Parathyroid adenoma (tissue), 2 donors: ENCODE data around the gene HEXB.

ENCODE experiments used
- H2AFZ ChIP-seq: fragments of 300-600 bp; sonication (generic); one replicate; pipeline ENCODE4 v1.7.0; 2017; ENCODE audit warnings: antibody characterized with exemption, mild to moderate bottlenecking
- H3K27ac ChIP-seq: fragments of 300-600 bp; sonication (generic); one replicate; pipeline ENCODE4 v1.7.0; 2017
- H3K27me3 ChIP-seq: fragments of 300-600 bp; sonication (generic); one replicate; pipeline ENCODE4 v1.7.0; 2017; ENCODE audit warnings: low read length; ENCODE audit not compliant: control insufficient read depth, insufficient read depth
- H3K36me3 ChIP-seq: fragments of 300-600 bp; sonication (generic); one replicate; pipeline ENCODE4 v1.7.0; 2017; ENCODE audit warnings: low read length; ENCODE audit not compliant: control insufficient read depth, insufficient read depth
- H3K4me1 ChIP-seq: fragments of 300-600 bp; sonication (generic); one replicate; pipeline ENCODE4 v1.7.0; 2017; ENCODE audit warnings: control low read depth
- H3K4me2 ChIP-seq: fragments of 300-600 bp; sonication (generic); one replicate; pipeline ENCODE4 v1.7.0; 2017; ENCODE audit warnings: low read length
- H3K4me3 ChIP-seq: fragments of 300-600 bp; sonication (generic); one replicate; pipeline ENCODE4 v1.7.0; 2017; ENCODE audit warnings: low read depth, low read length
- H3K79me2 ChIP-seq: fragments of 300-600 bp; sonication (generic); one replicate; pipeline ENCODE4 v1.7.0; 2017; ENCODE audit warnings: control low read depth
- H3K9ac ChIP-seq: fragments of 300-600 bp; sonication (generic); one replicate; pipeline ENCODE4 v1.7.0; 2017; ENCODE audit warnings: mild to moderate bottlenecking
- H3K9me3 ChIP-seq: fragments of 300-600 bp; sonication (generic); one replicate; pipeline ENCODE4 v1.7.0; 2017; ENCODE audit warnings: low read length; ENCODE audit not compliant: control insufficient read depth
- CTCF ChIP-seq: fragments of 300-600 bp; sonication (generic); IDR thresholded peaks from one replicate; pipeline ENCODE4 v1.7.0; 2017; ENCODE audit warnings: antibody characterized with exemption, mild to moderate bottlenecking
- donor health status: primary hyperparathyroidism.

Gene HEXB

GRCh38 chr5:74649421-74649973, 35.5 kb upstream of the HEXB start:
- Histone ChIP-seq H2AFZ (no peak overlapping the region), H3K27me3 (no peaks in the 10 kb centered on the region), H3K4me1 (peaks cover 4% of the 10 kb centered on the region), H3K27ac (no peak overlapping the region), H3K4me2 (no peak overlapping the region), H3K79me2 (no peaks in the 10 kb centered on the region), H3K9ac (no peak overlapping the region), H3K4me3 (no peak overlapping the region), H3K9me3 (no peaks in the 10 kb centered on the region), H3K36me3 (no peaks in the 10 kb centered on the region)
- no peak for TF ChIP-seq CTCF

GRCh38 chr5:74651710-74652109, 33.3 kb upstream of the HEXB start:
- Histone ChIP-seq H3K4me1 (peaks cover 4% of the 10 kb centered on the region), H3K9ac (no peak overlapping the region), H3K4me3 (no peak overlapping the region), H3K79me2 (no peaks in the 10 kb centered on the region), H3K27ac (no peak overlapping the region), H3K4me2 (no peak overlapping the region), H3K36me3 (no peaks in the 10 kb centered on the region), H3K9me3 (no peaks in the 10 kb centered on the region), H2AFZ (no peak overlapping the region), H3K27me3 (no peaks in the 10 kb centered on the region)
- TF ChIP-seq CTCF, result no peak

GRCh38 chr5:74652576-74652975, 32.5 kb upstream of the HEXB start:
- Histone ChIP-seq H3K27me3 (no peaks in the 10 kb centered on the region), H3K4me1 (peaks cover 4% of the 10 kb centered on the region), H3K9me3 (no peaks in the 10 kb centered on the region), H3K36me3 (no peaks in the 10 kb centered on the region), H2AFZ (no peak overlapping the region), H3K79me2 (no peaks in the 10 kb centered on the region), H3K4me3 (no peak overlapping the region), H3K27ac (no peak overlapping the region), H3K4me2 (no peak overlapping the region), H3K9ac (no peak overlapping the region)
- TF ChIP-seq CTCF, result no peak

GRCh38 chr5:74653991-74654390, 31.0 kb upstream of the HEXB start:
- Histone ChIP-seq H3K79me2 (no peaks in the 10 kb centered on the region), H3K9ac (no peak overlapping the region), H3K4me2 (no peak overlapping the region), H3K36me3 (no peaks in the 10 kb centered on the region), H3K27ac (no peak overlapping the region), H3K4me1 (no peaks in the 10 kb centered on the region), H3K4me3 (no peak overlapping the region), H3K9me3 (no peaks in the 10 kb centered on the region), H3K27me3 (no peaks in the 10 kb centered on the region), H2AFZ (no peak overlapping the region)
- no peak for TF ChIP-seq CTCF

- Histone ChIP-seq H3K4me2 (no peak overlapping the region), H3K4me3 (no peak overlapping the region), H2AFZ (no peak overlapping the region), H3K36me3 (no peaks in the 10 kb centered on the region), H3K27ac (no peak overlapping the region), H3K79me2 (no peaks in the 10 kb centered on the region), H3K4me1 (no peaks in the 10 kb centered on the region), H3K9ac (no peak overlapping the region), H3K27me3 (no peaks in the 10 kb centered on the region), H3K9me3 (no peaks in the 10 kb centered on the region)
- TF ChIP-seq CTCF, result no peak
Measured at GRCh38 chr5:74655206-74655605, 29.8 kb upstream of the HEXB start.
